Upper lobe of right lung (tissue), 1 donor: Measurements from ENCODE around the gene SH3D21. TPM values are rescaled to one million over a fixed set of nuclear protein-coding genes. Genes with fewer than 3 reads are reported as not detected.

Experiments used
- ATAC-seq: fragments of 200-7000 bp; cut with Tn5 transposase; one replicate; pipeline ENCODE4 v1.9.1; 2020; ENCODE audit warnings: mild to moderate bottlenecking, moderate library complexity
- DNase-seq: peaks from one replicate; pipeline ENCODE4 v3.0.0-alpha.2; 2020
- H3K27ac ChIP-seq: fragments of 200-600 bp; one replicate; pipeline ENCODE4 v1.8.0; 2022
- H3K27me3 ChIP-seq: fragments of 200-600 bp; one replicate; pipeline ENCODE4 v1.8.0; 2022; ENCODE audit warnings: mild to moderate bottlenecking
- H3K36me3 ChIP-seq: fragments of 200-600 bp; one replicate; pipeline ENCODE4 v1.8.0; 2022
- H3K4me1 ChIP-seq: fragments of 200-600 bp; one replicate; pipeline ENCODE4 v1.8.0; 2022
- H3K4me3 ChIP-seq: fragments of 200-600 bp; one replicate; pipeline ENCODE4 v1.8.0; 2022; ENCODE audit warnings: mild to moderate bottlenecking
- H3K9me3 ChIP-seq: fragments of 200-600 bp; one replicate; pipeline ENCODE4 v1.8.0; 2022
- CTCF ChIP-seq: fragments of 200-600 bp; IDR thresholded peaks from one replicate; pipeline ENCODE4 v1.8.0; 2022; ENCODE audit warnings: antibody characterized with exemption
- intact Hi-C: fragments of 100-400 bp; cut with DNase I; formaldehyde crosslinking; loops from one replicate; pipeline ENCODE4 v1.11.0; 2022
- total RNA-seq: library from RNA; stranded (reverse); fragmentation: NEBNext Ultra II Directional; extraction: Animal tissue kit (Norgen Biotek cat#: 25700); gene quantifications from one replicate; pipeline ENCODE4 v1.2.1, GENCODE V29; 2021
- donor health status: DM: no; HTN: yes; CAD: no; lungs with severe emphysema.

SH3D21 gene
- total RNA-seq, 1 donor from 2014 or later: 10.2 TPM

DNA sequence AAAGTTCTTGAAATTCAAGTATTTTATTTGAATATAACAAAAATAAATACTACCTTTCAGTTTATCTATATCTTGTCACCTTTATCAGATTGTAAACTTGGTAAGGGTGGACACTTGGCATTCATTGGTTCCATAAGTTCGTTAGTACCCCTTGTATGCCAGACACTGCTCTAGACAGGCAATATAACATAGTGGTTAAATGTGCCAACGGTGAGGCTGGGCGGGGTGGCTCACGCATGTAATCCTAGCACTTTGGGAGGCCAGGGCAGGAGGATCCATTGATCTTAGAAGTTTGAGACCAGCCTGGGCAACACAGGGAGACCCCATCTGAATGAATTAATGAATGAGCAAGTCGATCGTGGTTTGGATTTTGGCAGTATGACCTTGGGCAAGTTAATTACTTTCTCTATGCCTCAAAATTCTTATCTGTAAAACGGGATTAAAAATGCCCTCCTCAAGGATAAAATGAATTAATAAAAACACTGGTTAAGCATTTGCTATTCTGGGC, 26.3 kb upstream of the SH3D21 start:
- H3K27ac ChIP-seq: no peak overlapping the region
- intact Hi-C loops: no loop called here
- H3K4me3 ChIP-seq: no peak overlapping the region
- H3K9me3 ChIP-seq: no peaks in the 10 kb centered on the region
- H3K4me1 ChIP-seq: peaks cover 8% of the 10 kb centered on the region
- DNase-seq (no peak), ATAC-seq (no peak)
- no peak for TF ChIP-seq CTCF
- no peaks in the 10 kb centered on the region for H3K27me3 ChIP-seq
- peaks cover 25% of the 10 kb centered on the region for H3K36me3 ChIP-seq

DNA sequence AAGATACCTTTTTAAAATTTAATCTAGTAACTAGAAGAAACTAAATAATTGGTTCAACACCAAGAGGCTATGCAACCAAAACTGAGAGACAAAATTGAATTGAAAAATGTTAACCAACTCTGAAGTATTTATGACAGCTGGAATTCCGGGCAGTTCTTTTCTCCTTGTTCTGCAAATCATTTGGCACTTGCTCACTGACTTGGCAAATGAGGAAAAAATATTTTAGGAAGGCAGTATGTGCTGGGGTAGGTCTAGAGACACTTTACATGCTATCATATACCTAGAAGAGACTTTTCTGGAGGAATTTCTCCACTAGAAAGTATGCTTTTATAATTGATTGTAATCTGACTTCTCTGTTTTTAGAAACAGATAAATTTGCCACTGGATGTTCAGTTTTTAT, 22.1 kb upstream of the SH3D21 start:
- no peak for ATAC-seq
- intact Hi-C loops: no loop called here

GRCh38 chr1:36284517-36284916, 21.7 kb upstream of the SH3D21 start:
- Histone ChIP-seq H3K4me3 (no peak overlapping the region), H3K27ac (no peak overlapping the region), H3K27me3 (no peaks in the 10 kb centered on the region), H3K36me3 (peaks cover 63% of the 10 kb centered on the region), H3K4me1 (peaks cover 4% of the 10 kb centered on the region), H3K9me3 (no peaks in the 10 kb centered on the region)
- ATAC-seq: no peak
- intact Hi-C loops: no loop called here
- DNase-seq: no peak
- TF ChIP-seq CTCF: no peak

More for the DNA sequence above, 22.1 kb upstream of the SH3D21 start:
- Histone ChIP-seq H3K27me3 (no peaks in the 10 kb centered on the region), H3K4me1 (peaks cover 8% of the 10 kb centered on the region), H3K27ac (no peak overlapping the region), H3K4me3 (no peak overlapping the region), H3K9me3 (no peaks in the 10 kb centered on the region), H3K36me3 (peaks cover 58% of the 10 kb centered on the region)
- no peak for DNase-seq
- TF ChIP-seq CTCF: no peak

DNA sequence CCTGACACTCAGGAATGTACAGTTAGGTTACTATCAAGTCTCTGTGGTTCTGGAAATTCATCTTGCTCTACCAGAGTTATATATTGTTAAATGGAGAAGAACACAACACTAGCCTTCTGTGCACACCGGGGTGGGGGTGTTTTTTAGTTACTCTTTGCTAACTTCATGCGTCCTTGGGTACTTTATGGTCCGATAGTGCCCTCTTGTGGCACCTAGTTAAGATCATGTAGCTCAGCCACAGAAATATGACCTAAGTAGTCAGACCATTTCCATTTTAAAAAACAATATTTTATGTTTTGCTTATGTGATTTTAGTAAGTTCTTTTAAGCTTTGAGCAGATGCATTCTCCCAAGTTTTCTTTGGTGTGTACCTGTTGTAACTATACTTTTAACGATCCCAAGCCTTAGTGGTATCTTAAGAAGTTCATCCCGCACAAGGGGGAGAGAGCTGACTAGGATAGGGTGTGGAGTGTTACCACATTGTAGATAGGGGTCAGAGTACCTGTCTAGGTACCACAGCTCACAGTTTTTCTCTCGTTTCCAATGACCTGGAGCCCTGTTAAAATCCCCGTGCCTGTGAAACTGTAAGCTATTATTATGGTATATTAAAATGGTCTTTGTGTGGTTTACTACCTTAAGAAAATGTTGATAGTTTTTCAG, 20.6 kb upstream of the SH3D21 start:
- no peaks in the 10 kb centered on the region for H3K9me3 ChIP-seq
- no peak overlapping the region for H3K27ac ChIP-seq
- ATAC-seq: peak; percentile 95
- intact Hi-C loops: no loop called here
- H3K36me3 ChIP-seq: peaks cover 73% of the 10 kb centered on the region
- TF ChIP-seq CTCF: peak; percentile 78
- H3K4me3 ChIP-seq: no peak overlapping the region
- DNase-seq: no peak
- H3K4me1 ChIP-seq: peaks cover 5% of the 10 kb centered on the region
- H3K27me3 ChIP-seq: no peaks in the 10 kb centered on the region

- Histone ChIP-seq H3K27me3 (no peaks in the 10 kb centered on the region), H3K4me1 (peaks cover 9% of the 10 kb centered on the region), H3K27ac (no peak overlapping the region), H3K36me3 (peaks cover 86% of the 10 kb centered on the region), H3K4me3 (no peak overlapping the region), H3K9me3 (no peaks in the 10 kb centered on the region)
- no peak for TF ChIP-seq CTCF
- ATAC-seq (no peak), DNase-seq (no peak)
- intact Hi-C loops: no loop called here
Observed at GRCh38 chr1:36286802-36287201, 19.4 kb upstream of the SH3D21 start.

- no peak for TF ChIP-seq CTCF
- no peak for ATAC-seq
- peaks cover 9% of the 10 kb centered on the region for H3K4me1 ChIP-seq
- H3K27ac ChIP-seq: no peak overlapping the region
- H3K36me3 ChIP-seq: peaks cover 91% of the 10 kb centered on the region
- no peak overlapping the region for H3K4me3 ChIP-seq
- no peaks in the 10 kb centered on the region for H3K9me3 ChIP-seq
- H3K27me3 ChIP-seq: no peaks in the 10 kb centered on the region
- intact Hi-C loops: no loop called here
- no peak for DNase-seq
Observed at GRCh38 chr1:36287595-36287994, 18.6 kb upstream of the SH3D21 start.
